ENCODE measurements around the gene MECP2. TPM values are rescaled to one million over a fixed set of nuclear protein-coding genes. Genes with fewer than 3 reads are reported as not detected.

Gene MECP2
- total RNA-seq, 1 donor from 2014 or later: 26.7 TPM

DNA sequence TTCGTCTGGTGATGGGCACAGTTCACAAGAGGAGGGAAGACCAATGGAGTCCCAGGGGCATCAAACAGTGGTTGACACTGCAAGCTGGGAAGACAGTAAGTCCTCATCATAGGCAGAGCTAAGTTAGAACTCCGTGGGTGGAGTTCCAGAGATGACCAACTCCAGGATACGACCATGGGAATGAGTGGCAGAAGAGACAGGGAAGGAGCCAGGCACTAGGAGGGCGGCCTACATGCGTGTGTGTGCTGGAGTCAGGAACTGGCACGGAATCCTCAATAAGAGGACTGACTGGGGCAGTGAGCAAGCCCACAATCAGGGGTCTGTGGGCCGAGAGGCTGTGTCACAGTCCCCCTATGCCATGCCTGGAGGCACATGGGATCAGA lies 47.4 kb downstream of the MECP2 start:
- H3K27ac Mint-ChIP-seq: no peak overlapping the region
- Histone ChIP-seq H3K4me1 (peaks cover 16% of the 10 kb centered on the region), H3K4me2 (no peak overlapping the region), H3K36me3 (no peaks in the 10 kb centered on the region), H3F3A (ENCODE audit: low read depth) (peaks cover 16% of the 10 kb centered on the region), H3K4me3 (no peak overlapping the region), H3K9ac (no peak overlapping the region), H3K27me3 (no peaks in the 10 kb centered on the region), H3K27ac (no peak overlapping the region), H2AFZ (replicated peaks) (no peak overlapping the region), H3K9me3 (ENCODE audit: low read depth) (no peaks in the 10 kb centered on the region), H4K20me1 (ENCODE audit: low read depth) (peaks cover 48% of the 10 kb centered on the region), H3K79me2 (ENCODE audit: low read depth) (peaks cover 52% of the 10 kb centered on the region)
- TF ChIP-seq EZH2 (IDR thresholded peaks at IDR 0.05) (no peak), EZH2phosphoT487 (IDR thresholded peaks at IDR 0.05) (no peak)
- TF ChIP-seq, protein P1, sequence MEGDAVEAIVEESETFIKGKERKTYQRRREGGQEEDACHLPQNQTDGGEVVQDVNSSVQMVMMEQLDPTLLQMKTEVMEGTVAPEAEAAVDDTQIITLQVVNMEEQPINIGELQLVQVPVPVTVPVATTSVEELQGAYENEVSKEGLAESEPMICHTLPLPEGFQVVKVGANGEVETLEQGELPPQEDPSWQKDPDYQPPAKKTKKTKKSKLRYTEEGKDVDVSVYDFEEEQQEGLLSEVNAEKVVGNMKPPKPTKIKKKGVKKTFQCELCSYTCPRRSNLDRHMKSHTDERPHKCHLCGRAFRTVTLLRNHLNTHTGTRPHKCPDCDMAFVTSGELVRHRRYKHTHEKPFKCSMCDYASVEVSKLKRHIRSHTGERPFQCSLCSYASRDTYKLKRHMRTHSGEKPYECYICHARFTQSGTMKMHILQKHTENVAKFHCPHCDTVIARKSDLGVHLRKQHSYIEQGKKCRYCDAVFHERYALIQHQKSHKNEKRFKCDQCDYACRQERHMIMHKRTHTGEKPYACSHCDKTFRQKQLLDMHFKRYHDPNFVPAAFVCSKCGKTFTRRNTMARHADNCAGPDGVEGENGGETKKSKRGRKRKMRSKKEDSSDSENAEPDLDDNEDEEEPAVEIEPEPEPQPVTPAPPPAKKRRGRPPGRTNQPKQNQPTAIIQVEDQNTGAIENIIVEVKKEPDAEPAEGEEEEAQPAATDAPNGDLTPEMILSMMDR (IDR thresholded peaks at IDR 0.05): no peak
- H3K9me3 Mint-ChIP-seq: peaks cover 12% of the 10 kb centered on the region
- H3K4me1 Mint-ChIP-seq: peaks cover 19% of the 10 kb centered on the region
- H3K36me3 Mint-ChIP-seq: peaks cover 16% of the 10 kb centered on the region
- no peak overlapping the region for H3K4me3 Mint-ChIP-seq
- no peak for DNase-seq (ENCODE audit: low spot score)
- no peaks in the 10 kb centered on the region for H3K27me3 Mint-ChIP-seq (ENCODE audit: insufficient read depth, low read depth)

DNA sequence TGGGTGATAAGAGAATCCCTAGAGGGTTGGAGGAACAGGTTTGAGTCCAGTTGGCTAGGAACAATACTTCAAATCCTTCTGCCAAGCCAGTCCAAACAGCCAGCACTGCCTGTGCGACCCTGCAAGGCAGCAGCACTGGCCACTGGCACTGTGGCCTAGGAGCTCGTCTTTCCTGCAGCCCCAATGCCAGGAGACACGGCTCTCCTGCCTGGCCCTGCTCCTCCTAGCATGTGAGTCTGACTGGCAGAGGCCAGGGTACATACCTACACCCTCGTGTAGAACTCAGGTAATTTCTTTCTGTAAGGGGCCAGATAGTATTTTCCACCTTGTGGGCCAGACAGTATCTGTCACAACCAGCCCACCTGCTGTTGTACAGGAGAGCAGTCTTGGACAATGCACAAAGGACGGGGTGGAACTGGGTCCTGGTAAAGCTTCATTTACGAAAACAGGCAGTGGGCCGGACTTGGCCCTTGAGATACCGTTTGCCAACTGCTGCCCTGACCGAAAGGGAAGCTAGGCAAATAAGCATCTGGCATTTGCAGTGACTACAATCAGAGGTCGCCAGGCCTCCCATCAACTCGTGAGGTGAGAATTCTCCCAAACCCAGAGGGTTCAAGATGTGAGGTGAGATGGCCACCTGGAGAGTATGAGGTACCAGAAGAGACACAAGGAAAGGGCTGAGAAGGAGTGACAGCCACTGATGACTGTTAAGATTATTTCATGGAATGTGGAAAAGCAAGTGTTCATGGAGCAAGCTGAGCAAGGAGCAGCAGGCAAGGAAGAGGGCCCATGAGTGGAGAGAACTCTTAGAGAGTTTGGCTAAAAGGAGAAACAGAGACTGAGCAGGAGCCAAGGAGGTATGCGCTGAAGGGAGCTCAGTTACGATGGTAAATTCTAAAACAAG lies 48.1 kb downstream of the MECP2 start:
- H3K4me2 ChIP-seq: no peak overlapping the region
- no peaks in the 10 kb centered on the region for H3K9me3 ChIP-seq (ENCODE audit: low read depth)
- peaks cover 51% of the 10 kb centered on the region for H3K79me2 ChIP-seq (ENCODE audit: low read depth)
- no peak overlapping the region for H3K9ac ChIP-seq
- peaks cover 12% of the 10 kb centered on the region for H3K9me3 Mint-ChIP-seq
- TF ChIP-seq EZH2 (IDR thresholded peaks at IDR 0.05) (no peak), EZH2phosphoT487 (IDR thresholded peaks at IDR 0.05) (no peak)
- TF ChIP-seq, protein P1 (IDR thresholded peaks at IDR 0.05): no peak
- H3K36me3 ChIP-seq: no peaks in the 10 kb centered on the region
- no peaks in the 10 kb centered on the region for H3K27me3 Mint-ChIP-seq (ENCODE audit: insufficient read depth, low read depth)
- peaks cover 14% of the 10 kb centered on the region for H3K36me3 Mint-ChIP-seq
- H3K4me1 Mint-ChIP-seq: peaks cover 19% of the 10 kb centered on the region
- H3K4me3 ChIP-seq: no peak overlapping the region
- no peak for DNase-seq (ENCODE audit: low spot score)
- H3K27me3 ChIP-seq: no peaks in the 10 kb centered on the region
- H4K20me1 ChIP-seq (ENCODE audit: low read depth): peaks cover 51% of the 10 kb centered on the region
- H3K4me1 ChIP-seq: peaks cover 16% of the 10 kb centered on the region
- no peak overlapping the region for H2AFZ ChIP-seq (replicated peaks)
- H3F3A ChIP-seq (ENCODE audit: low read depth): peaks cover 16% of the 10 kb centered on the region
- no peak overlapping the region for H3K27ac ChIP-seq
- H3K27ac Mint-ChIP-seq: no peak overlapping the region
- no peak overlapping the region for H3K4me3 Mint-ChIP-seq

DNA sequence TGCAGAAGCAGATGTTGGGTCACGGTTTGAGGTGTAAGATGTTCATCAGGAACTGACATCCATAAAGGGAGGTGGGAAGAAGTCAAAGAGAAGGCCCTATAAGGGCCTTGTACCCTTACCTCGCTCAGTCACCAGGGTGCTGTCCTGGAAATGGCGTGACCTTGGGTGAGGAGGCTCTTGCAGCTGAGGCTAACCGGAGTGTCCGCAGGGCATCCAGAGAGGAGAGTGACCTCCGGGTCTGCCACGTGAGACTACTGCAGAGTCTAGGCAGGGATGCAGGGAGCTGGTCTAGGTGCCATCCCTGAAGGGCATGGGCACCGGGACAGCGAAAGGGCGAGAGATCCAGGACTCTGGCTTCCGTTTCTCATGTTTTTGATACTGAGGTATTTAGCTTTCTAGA lies 49.1 kb downstream of the MECP2 start:
- Histone ChIP-seq H3F3A (ENCODE audit: low read depth) (peaks cover 16% of the 10 kb centered on the region), H2AFZ (replicated peaks) (no peak overlapping the region), H3K9me3 (ENCODE audit: low read depth) (no peaks in the 10 kb centered on the region), H3K4me2 (no peak overlapping the region), H3K36me3 (no peaks in the 10 kb centered on the region), H3K27me3 (no peaks in the 10 kb centered on the region), H4K20me1 (ENCODE audit: low read depth) (peaks cover 60% of the 10 kb centered on the region), H3K4me3 (no peak overlapping the region), H3K9ac (no peak overlapping the region), H3K79me2 (ENCODE audit: low read depth) (peaks cover 55% of the 10 kb centered on the region), H3K4me1 (peaks cover 16% of the 10 kb centered on the region), H3K27ac (no peak overlapping the region)
- Mint-ChIP-seq H3K36me3 (peaks cover 12% of the 10 kb centered on the region), H3K9me3 (peaks cover 15% of the 10 kb centered on the region), H3K4me1 (peaks cover 19% of the 10 kb centered on the region), H3K27ac (no peak overlapping the region), H3K27me3 (ENCODE audit: insufficient read depth, low read depth) (no peaks in the 10 kb centered on the region), H3K4me3 (no peak overlapping the region)
- no peak for DNase-seq (ENCODE audit: low spot score)
- TF ChIP-seq, protein P1 (IDR thresholded peaks at IDR 0.05): no peak
- TF ChIP-seq EZH2 (IDR thresholded peaks at IDR 0.05) (no peak), EZH2phosphoT487 (IDR thresholded peaks at IDR 0.05) (no peak)

All from neural progenitor cell (in vitro differentiated cells).